Peyer's patch (tissue), 4 donors: ENCODE data around the gene FOXP2. TPM values are rescaled to one million over a fixed set of nuclear protein-coding genes. Genes with fewer than 3 reads are reported as not detected.
"Not testable (repeated sequence)": the region's sequence is repeated elsewhere in the genome, so short reads cannot be mapped to it uniquely, and the experiment has no call there.

Experiments used
- DNase-seq, 3 donors: peaks; one replicate each; pipeline ENCODE4 v3.0.0-alpha.2; 2017 to 2019
- H3K27ac ChIP-seq, 4 donors: fragments of 200-600 bp; sonication (generic); one replicate each; pipeline ENCODE4 v1.5.1; 2016 to 2019
- H3K27me3 ChIP-seq, 2 donors: fragments of 200-600 bp; sonication (generic); one replicate each; pipeline ENCODE4 v1.5.1; 2019
- H3K36me3 ChIP-seq, 3 donors: fragments of 200-600 bp; sonication (generic); one replicate each; pipeline ENCODE4 v1.5.1; 2016 to 2019
- H3K4me1 ChIP-seq, 4 donors: fragments of 200-600 bp; sonication (generic); one replicate each; pipeline ENCODE4 v1.5.1; 2016 to 2019
- H3K4me3 ChIP-seq, 4 donors: fragments of 200-600 bp; sonication (generic); 1 replicate in 3 of 4; 2 replicates in 1 of 4; pipeline ENCODE4 v1.5.1; 2016 to 2019; ENCODE audit warnings: mild to moderate bottlenecking in 1 of 4
- H3K9me3 ChIP-seq, 4 donors: fragments of 200-600 bp; sonication (generic); one replicate each; pipeline ENCODE4 v1.5.1; 2016 to 2019; ENCODE audit warnings: mild to moderate bottlenecking in 1 of 4
- CTCF ChIP-seq, 6 experiments: fragments of 450-650 bp in 4 of 6; fragments of 200-600 bp in 2 of 6; sonication (generic) in 1 of 6; IDR thresholded peaks; one replicate each; pipeline ENCODE4 v1.5.1; 2017 to 2019; ENCODE audit warnings: antibody characterized with exemption in 6 of 6, mild to moderate bottlenecking in 3 of 6, moderate library complexity in 1 of 6
- POLR2A ChIP-seq, 2 donors: fragments of 450-650 bp; IDR thresholded peaks; one replicate each; pipeline ENCODE4 v1.5.1; 2017; ENCODE audit warnings: antibody characterized with exemption in 2 of 2, mild to moderate bottlenecking in 2 of 2, moderate library complexity in 2 of 2
- total RNA-seq, 4 donors: library from RNA; depleted of rRNA; stranded (reverse); fragments of >200 nt; gene quantifications; one replicate each; pipeline ENCODE4 v1.1.0, GENCODE V29; 2016

Gene FOXP2
- total RNA-seq, 4 donors from 2014 or later, result 10.5 to 46.2 (median 31.3) TPM

GRCh38 chr7:114375907-114376306, 38.7 kb upstream of the FOXP2 start:
- Histone ChIP-seq H3K4me1 (no peaks in the 10 kb centered on the region), H3K27me3 (no peaks in the 10 kb centered on the region), H3K36me3 (no peaks in the 10 kb centered on the region), H3K4me3 (no peak overlapping the region), H3K27ac (no peak overlapping the region), H3K9me3 (no peaks in the 10 kb centered on the region)
- TF ChIP-seq POLR2A (IDR thresholded peaks at IDR 0.05), result no peak
- TF ChIP-seq CTCF (IDR thresholded peaks at IDR 0.05), result no peak
- no peak for DNase-seq

GRCh38 chr7:114383946-114384345, 30.7 kb upstream of the FOXP2 start:
- H3K4me3 ChIP-seq, H3K4me1 ChIP-seq, H3K36me3 ChIP-seq, H3K27me3 ChIP-seq, H3K9me3 ChIP-seq, H3K27ac ChIP-seq, DNase-seq: not testable (repeated sequence)

- H3K36me3 ChIP-seq, DNase-seq, H3K4me3 ChIP-seq, H3K4me1 ChIP-seq, H3K27ac ChIP-seq, H3K9me3 ChIP-seq, H3K27me3 ChIP-seq: not testable (repeated sequence)
Observed at GRCh38 chr7:114384346-114384745, 30.3 kb upstream of the FOXP2 start.

- Histone ChIP-seq H3K27ac (no peak overlapping the region), H3K9me3 (no peaks in the 10 kb centered on the region), H3K27me3 (no peaks in the 10 kb centered on the region), H3K4me3 (no peak overlapping the region), H3K4me1 (no peaks in the 10 kb centered on the region), H3K36me3 (no peaks in the 10 kb centered on the region)
- DNase-seq, result no peak
- no peak for TF ChIP-seq POLR2A (IDR thresholded peaks at IDR 0.05)
- TF ChIP-seq CTCF (IDR thresholded peaks at IDR 0.05), result no peak
Observed at GRCh38 chr7:114388021-114388420, 26.6 kb upstream of the FOXP2 start.

GRCh38 chr7:114392686-114393085, 21.9 kb upstream of the FOXP2 start:
- H3K36me3 ChIP-seq, result no peaks in the 10 kb centered on the region
- no peak overlapping the region for H3K27ac ChIP-seq
- H3K27me3 ChIP-seq, result no peaks in the 10 kb centered on the region
- no peak for TF ChIP-seq POLR2A (IDR thresholded peaks at IDR 0.05)
- TF ChIP-seq CTCF (IDR thresholded peaks at IDR 0.05), result no peak
- DNase-seq, result no peak
- H3K9me3 ChIP-seq, result no peaks in the 10 kb centered on the region
- H3K4me1 ChIP-seq, result no peaks in the 10 kb centered on the region
- no peak overlapping the region for H3K4me3 ChIP-seq

- no peaks in the 10 kb centered on the region for H3K36me3 ChIP-seq
- H3K27me3 ChIP-seq, result no peaks in the 10 kb centered on the region
- no peaks in the 10 kb centered on the region for H3K4me1 ChIP-seq
- no peak overlapping the region for H3K27ac ChIP-seq
- TF ChIP-seq CTCF (IDR thresholded peaks at IDR 0.05) (no peak), POLR2A (IDR thresholded peaks at IDR 0.05) (no peak)
- DNase-seq, result no peak
- no peaks in the 10 kb centered on the region for H3K9me3 ChIP-seq
- H3K4me3 ChIP-seq, result no peak overlapping the region
Observed at GRCh38 chr7:114402876-114403635, 11.6 kb upstream of the FOXP2 start.

- Histone ChIP-seq H3K9me3 (no peaks in the 10 kb centered on the region), H3K27ac (no peak overlapping the region), H3K36me3 (no peaks in the 10 kb centered on the region), H3K4me3 (no peak overlapping the region), H3K27me3 (no peaks in the 10 kb centered on the region), H3K4me1 (no peaks in the 10 kb centered on the region)
- DNase-seq, result no peak
- TF ChIP-seq POLR2A (IDR thresholded peaks at IDR 0.05) (no peak), CTCF (IDR thresholded peaks at IDR 0.05) (peak in 5 of 6 experiments; percentile 11 to 91 (median 79))
Observed at GRCh38 chr7:114405427-114405826, 9.2 kb upstream of the FOXP2 start.
